ENCODE results near the gene ZSCAN20. TPM values are rescaled to one million over a fixed set of nuclear protein-coding genes. Genes with fewer than 3 reads are reported as not detected.
A peak's percentile ranks its signal among the peaks of the same experiment; 100 is the strongest.

The ZSCAN20 gene
- polyA plus RNA-seq, 1 donor, result 2.4 TPM

GRCh38 chr1:33464552-33464951, 7.9 kb upstream of the ZSCAN20 start:
- Histone ChIP-seq H3K4me3 (ENCODE audit: low read length) (no peak overlapping the region), H3K27me3 (ENCODE audit: control insufficient read depth, insufficient read depth, low read length) (no peaks in the 10 kb centered on the region), H3K9me3 (ENCODE audit: control insufficient read depth, low read depth, low read length) (no peaks in the 10 kb centered on the region), H3K36me3 (ENCODE audit: control insufficient read depth, insufficient read depth, low read length) (no peaks in the 10 kb centered on the region), H3K4me1 (ENCODE audit: control insufficient read depth, insufficient read depth, low read length) (no peaks in the 10 kb centered on the region), H3K27ac (ENCODE audit: low read length) (no peak overlapping the region)
- no peak for DNase-seq
- 85% methylated on average over 2 of the region's 3 CpGs for WGBS (ENCODE audit: insufficient coverage, low lambda C conversion rate)

DNA sequence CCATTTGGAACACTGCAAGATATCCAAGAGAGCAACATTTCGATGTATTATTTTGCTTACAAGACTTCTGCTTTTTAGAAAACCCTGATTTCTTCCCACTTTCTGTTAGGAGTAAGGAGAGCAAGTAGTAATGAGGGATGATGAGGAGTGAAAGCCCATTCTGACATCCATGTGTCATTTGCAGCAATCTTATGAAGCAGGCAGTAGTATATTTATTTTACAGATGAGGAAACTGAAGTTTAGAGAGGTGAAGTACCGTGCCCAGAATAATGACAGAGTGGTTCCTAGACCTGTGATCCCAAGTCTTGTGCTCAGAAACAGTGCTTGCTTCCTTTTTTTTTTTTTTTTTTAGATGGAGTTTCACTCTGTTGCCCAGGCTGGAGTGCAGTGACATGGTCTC, 7.1 kb upstream of the ZSCAN20 start:
- Histone ChIP-seq H3K36me3 (ENCODE audit: control insufficient read depth, insufficient read depth, low read length) (no peaks in the 10 kb centered on the region), H3K27ac (ENCODE audit: low read length) (no peak overlapping the region), H3K27me3 (ENCODE audit: control insufficient read depth, insufficient read depth, low read length) (no peaks in the 10 kb centered on the region), H3K4me3 (ENCODE audit: low read length) (no peak overlapping the region), H3K9me3 (ENCODE audit: control insufficient read depth, low read depth, low read length) (no peaks in the 10 kb centered on the region), H3K4me1 (ENCODE audit: control insufficient read depth, insufficient read depth, low read length) (no peaks in the 10 kb centered on the region)
- no peak for DNase-seq
- no CpG with 5 or more reads among the region's 2 CpGs for WGBS (ENCODE audit: insufficient coverage, low lambda C conversion rate)

- Histone ChIP-seq H3K36me3 (ENCODE audit: control insufficient read depth, insufficient read depth, low read length) (no peaks in the 10 kb centered on the region), H3K4me1 (ENCODE audit: control insufficient read depth, insufficient read depth, low read length) (no peaks in the 10 kb centered on the region), H3K4me3 (ENCODE audit: low read length) (no peak overlapping the region), H3K9me3 (ENCODE audit: control insufficient read depth, low read depth, low read length) (no peaks in the 10 kb centered on the region), H3K27me3 (ENCODE audit: control insufficient read depth, insufficient read depth, low read length) (no peaks in the 10 kb centered on the region), H3K27ac (ENCODE audit: low read length) (no peak overlapping the region)
- no CpG with 5 or more reads among the region's 6 CpGs for WGBS (ENCODE audit: insufficient coverage, low lambda C conversion rate)
- peak in 1 of 2 donors; percentile 19 for DNase-seq
These were observed 6.3 kb upstream of the ZSCAN20 start for GRCh38 chr1:33466159-33466558.

DNA sequence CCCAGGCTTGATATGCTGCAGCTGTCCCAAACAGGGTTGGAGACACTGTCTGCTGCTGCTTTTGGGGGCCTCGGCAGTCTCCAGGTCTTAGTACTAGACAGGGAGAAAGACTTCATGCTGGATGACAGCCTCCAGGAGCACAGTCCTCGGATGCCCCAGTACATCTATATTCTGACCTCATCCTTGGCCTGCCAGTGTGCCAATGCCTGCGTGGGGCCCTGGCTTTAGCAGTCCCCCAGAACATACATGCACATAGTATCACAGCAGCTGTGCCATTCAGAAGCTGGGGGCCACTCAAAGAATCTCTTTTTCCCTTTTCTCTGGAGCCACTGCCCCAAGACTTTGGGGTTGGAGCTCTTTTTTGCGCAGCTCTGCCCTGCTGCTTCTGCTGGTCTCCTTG, 4.4 kb upstream of the ZSCAN20 start:
- Histone ChIP-seq H3K4me3 (ENCODE audit: low read length) (no peak overlapping the region), H3K27me3 (ENCODE audit: control insufficient read depth, insufficient read depth, low read length) (no peaks in the 10 kb centered on the region), H3K9me3 (ENCODE audit: control insufficient read depth, low read depth, low read length) (no peaks in the 10 kb centered on the region), H3K36me3 (ENCODE audit: control insufficient read depth, insufficient read depth, low read length) (no peaks in the 10 kb centered on the region), H3K4me1 (ENCODE audit: control insufficient read depth, insufficient read depth, low read length) (no peaks in the 10 kb centered on the region), H3K27ac (ENCODE audit: low read length) (no peak overlapping the region)
- no CpG with 5 or more reads among the region's 4 CpGs for WGBS (ENCODE audit: insufficient coverage, low lambda C conversion rate)
- DNase-seq, result no peak

DNA sequence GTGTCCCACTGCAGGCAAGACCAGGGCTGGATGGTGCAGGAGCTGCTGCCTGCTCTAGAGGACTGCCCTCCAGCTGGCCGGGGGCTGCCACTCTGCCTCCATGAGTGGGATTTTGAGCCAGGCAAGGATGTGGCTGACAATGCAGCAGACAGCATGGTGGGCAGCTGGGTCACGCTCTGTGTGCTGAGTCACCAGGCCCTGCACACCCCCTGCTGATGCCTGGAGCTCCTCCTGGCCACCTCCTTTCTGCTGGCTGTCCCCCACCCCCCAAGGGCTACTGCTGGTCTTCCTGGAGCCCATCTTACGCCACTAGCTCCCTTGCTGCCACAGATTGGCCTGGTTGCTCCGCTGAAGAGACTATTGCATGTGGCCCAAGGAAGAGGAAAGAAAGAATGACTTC, 3.9 kb upstream of the ZSCAN20 start:
- Histone ChIP-seq H3K4me3 (ENCODE audit: low read length) (no peak overlapping the region), H3K4me1 (ENCODE audit: control insufficient read depth, insufficient read depth, low read length) (no peaks in the 10 kb centered on the region), H3K27ac (ENCODE audit: low read length) (no peak overlapping the region), H3K27me3 (ENCODE audit: control insufficient read depth, insufficient read depth, low read length) (no peaks in the 10 kb centered on the region), H3K9me3 (ENCODE audit: control insufficient read depth, low read depth, low read length) (no peaks in the 10 kb centered on the region), H3K36me3 (ENCODE audit: control insufficient read depth, insufficient read depth, low read length) (no peaks in the 10 kb centered on the region)
- no peak for DNase-seq
- WGBS (ENCODE audit: insufficient coverage, low lambda C conversion rate), result no CpG with 5 or more reads among the region's 4 CpGs

GRCh38 chr1:33468967-33469366, 3.5 kb upstream of the ZSCAN20 start:
- no peak for DNase-seq
- Histone ChIP-seq H3K27me3 (ENCODE audit: control insufficient read depth, insufficient read depth, low read length) (no peaks in the 10 kb centered on the region), H3K4me3 (ENCODE audit: low read length) (no peak overlapping the region), H3K9me3 (ENCODE audit: control insufficient read depth, low read depth, low read length) (no peaks in the 10 kb centered on the region), H3K36me3 (ENCODE audit: control insufficient read depth, insufficient read depth, low read length) (no peaks in the 10 kb centered on the region), H3K27ac (ENCODE audit: low read length) (no peak overlapping the region), H3K4me1 (ENCODE audit: control insufficient read depth, insufficient read depth, low read length) (no peaks in the 10 kb centered on the region)
- 80% methylated on average over 1 of the region's 3 CpGs for WGBS (ENCODE audit: insufficient coverage, low lambda C conversion rate)

DNA sequence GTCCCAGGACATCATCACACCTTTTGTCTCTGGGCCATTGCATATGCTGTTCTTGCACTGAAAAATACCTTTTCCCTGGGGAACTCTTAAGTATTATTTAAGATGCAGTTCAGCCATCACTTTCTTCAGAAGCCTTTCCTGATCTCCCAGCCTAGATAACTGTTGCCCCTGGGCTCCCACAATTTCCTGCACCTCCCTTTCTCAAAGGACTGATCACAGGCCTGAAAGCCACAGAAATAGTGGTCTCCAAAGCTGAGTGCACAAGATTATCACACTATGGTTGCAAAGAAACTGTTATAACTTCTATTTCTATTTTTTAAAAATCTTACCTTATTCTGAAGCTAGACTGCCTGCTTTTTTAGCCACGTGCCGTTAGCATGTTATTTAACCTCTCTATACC, 2.8 kb upstream of the ZSCAN20 start:
- H3K4me1 ChIP-seq (ENCODE audit: control insufficient read depth, insufficient read depth, low read length), result no peaks in the 10 kb centered on the region
- no peaks in the 10 kb centered on the region for H3K36me3 ChIP-seq (ENCODE audit: control insufficient read depth, insufficient read depth, low read length)
- H3K27ac ChIP-seq (ENCODE audit: low read length), result no peak overlapping the region
- H3K27me3 ChIP-seq (ENCODE audit: control insufficient read depth, insufficient read depth, low read length), result no peaks in the 10 kb centered on the region
- no peak for DNase-seq
- no peaks in the 10 kb centered on the region for H3K9me3 ChIP-seq (ENCODE audit: control insufficient read depth, low read depth, low read length)
- 92% methylated on average over 2 of the region's 2 CpGs for WGBS (ENCODE audit: insufficient coverage, low lambda C conversion rate)
- no peak overlapping the region for H3K4me3 ChIP-seq (ENCODE audit: low read length)

DNA sequence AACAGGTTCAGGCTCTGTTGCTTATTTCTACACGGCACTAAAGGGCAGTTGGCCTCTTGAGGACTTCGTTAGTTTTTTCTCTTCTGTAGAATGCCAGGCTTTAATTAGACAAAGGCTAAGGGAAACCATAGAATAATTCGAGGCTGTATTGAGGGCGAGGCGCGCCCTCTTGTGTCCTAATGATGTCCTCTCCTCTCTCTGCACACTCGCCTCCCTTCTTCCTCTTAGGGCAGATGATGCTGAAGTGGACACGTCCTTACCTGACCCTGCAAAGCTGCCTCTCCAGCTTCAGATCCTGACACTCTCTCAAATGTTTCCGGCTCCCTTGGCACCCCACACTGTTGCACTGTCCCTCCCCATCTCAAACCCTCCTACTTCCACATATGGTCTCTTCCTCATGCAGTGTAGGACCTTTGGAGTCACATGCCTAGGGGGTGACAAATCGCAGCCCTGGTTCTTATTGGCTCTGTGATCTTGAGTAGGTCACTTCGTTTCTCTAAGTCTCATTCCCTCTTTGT, 1.9 kb upstream of the ZSCAN20 start:
- Histone ChIP-seq H3K4me3 (ENCODE audit: low read length) (no peak overlapping the region), H3K9me3 (ENCODE audit: control insufficient read depth, low read depth, low read length) (no peaks in the 10 kb centered on the region), H3K27ac (ENCODE audit: low read length) (no peak overlapping the region), H3K27me3 (ENCODE audit: control insufficient read depth, insufficient read depth, low read length) (no peaks in the 10 kb centered on the region), H3K36me3 (ENCODE audit: control insufficient read depth, insufficient read depth, low read length) (no peaks in the 10 kb centered on the region), H3K4me1 (ENCODE audit: control insufficient read depth, insufficient read depth, low read length) (no peaks in the 10 kb centered on the region)
- no CpG with 5 or more reads among the region's 11 CpGs for WGBS (ENCODE audit: insufficient coverage, low lambda C conversion rate)
- DNase-seq, result peak; percentile 64 to 66

DNA sequence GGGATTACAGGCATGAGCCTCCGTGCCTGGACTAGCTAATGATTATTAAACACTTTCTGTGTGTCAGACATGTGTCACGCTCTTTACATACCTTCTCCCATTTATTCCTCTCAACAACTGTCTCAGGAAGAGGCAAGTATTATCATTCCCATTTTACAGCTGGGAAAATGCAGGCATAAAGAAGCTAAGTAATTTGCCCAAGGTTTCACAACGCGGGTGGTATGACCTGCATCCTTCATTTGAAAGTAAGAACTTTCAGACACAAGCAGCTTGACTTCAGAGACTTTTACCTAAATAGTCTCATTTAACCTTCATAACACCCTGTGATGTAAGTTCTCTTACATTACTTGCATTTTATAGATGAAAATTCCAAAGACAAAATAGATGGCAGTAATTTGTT, 1.0 kb upstream of the ZSCAN20 start:
- no CpG with 5 or more reads among the region's 4 CpGs for WGBS (ENCODE audit: insufficient coverage, low lambda C conversion rate)
- no peak for DNase-seq
- H3K4me1 ChIP-seq (ENCODE audit: control insufficient read depth, insufficient read depth, low read length), result no peaks in the 10 kb centered on the region

GRCh38 chr1:33473900-33474299, 1.5 kb downstream of the ZSCAN20 start:
- Histone ChIP-seq H3K27ac (ENCODE audit: low read length) (no peak overlapping the region), H3K4me1 (ENCODE audit: control insufficient read depth, insufficient read depth, low read length) (no peaks in the 10 kb centered on the region), H3K9me3 (ENCODE audit: control insufficient read depth, low read depth, low read length) (no peaks in the 10 kb centered on the region), H3K27me3 (ENCODE audit: control insufficient read depth, insufficient read depth, low read length) (no peaks in the 10 kb centered on the region), H3K4me3 (ENCODE audit: low read length) (no peak overlapping the region), H3K36me3 (ENCODE audit: control insufficient read depth, insufficient read depth, low read length) (no peaks in the 10 kb centered on the region)
- no peak for DNase-seq

More for the DNA sequence above, 1.0 kb upstream of the ZSCAN20 start:
- H3K4me3 ChIP-seq (ENCODE audit: low read length), result no peak overlapping the region
- H3K9me3 ChIP-seq (ENCODE audit: control insufficient read depth, low read depth, low read length), result no peaks in the 10 kb centered on the region
- no peaks in the 10 kb centered on the region for H3K36me3 ChIP-seq (ENCODE audit: control insufficient read depth, insufficient read depth, low read length)
- H3K27ac ChIP-seq (ENCODE audit: low read length), result no peak overlapping the region
- H3K27me3 ChIP-seq (ENCODE audit: control insufficient read depth, insufficient read depth, low read length), result no peaks in the 10 kb centered on the region

DNA sequence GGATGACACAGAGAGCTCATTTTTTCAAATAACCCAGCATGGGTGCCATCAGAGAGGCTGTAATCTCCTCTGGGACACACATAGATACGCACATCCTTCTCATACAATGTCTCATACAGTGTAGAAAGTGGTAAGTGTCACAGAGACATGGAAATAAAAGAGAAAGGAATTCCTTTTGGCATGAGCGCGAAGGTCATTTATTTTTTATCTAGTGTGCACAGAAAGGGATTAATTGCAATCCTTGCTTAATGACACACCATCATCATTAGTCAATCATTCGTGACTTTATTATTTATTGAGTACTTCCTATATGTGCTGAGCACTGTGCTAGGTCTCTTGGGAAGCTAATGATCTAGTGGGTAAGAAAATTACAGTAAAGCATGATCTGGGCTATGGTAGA, 5.0 kb downstream of the ZSCAN20 start:
- Histone ChIP-seq H3K4me1 (ENCODE audit: control insufficient read depth, insufficient read depth, low read length) (no peaks in the 10 kb centered on the region), H3K36me3 (ENCODE audit: control insufficient read depth, insufficient read depth, low read length) (peaks cover 10% of the 10 kb centered on the region), H3K27me3 (ENCODE audit: control insufficient read depth, insufficient read depth, low read length) (no peaks in the 10 kb centered on the region), H3K4me3 (ENCODE audit: low read length) (no peak overlapping the region), H3K9me3 (ENCODE audit: control insufficient read depth, low read depth, low read length) (no peaks in the 10 kb centered on the region), H3K27ac (ENCODE audit: low read length) (no peak overlapping the region)
- no peak for DNase-seq
- WGBS (ENCODE audit: insufficient coverage, low lambda C conversion rate), result 66% methylated on average over 3 of the region's 4 CpGs

Measured in large intestine (tissue), 3 donors.